NCI-H69 (cell line): Measurements from ENCODE around the gene DDAH1.

Experiments
- DNase-seq: peaks from one replicate; lab custom pipeline; 2025; lab: John Stamatoyannopoulos, UW

Gene DDAH1

GRCh38 chr1:85393490-85393889 is 71.5 kb downstream of the DDAH1 start:
- DNase-seq: no peak

GRCh38 chr1:85388416-85388815 is 76.5 kb downstream of the DDAH1 start:
- no peak for DNase-seq

GRCh38 chr1:85387781-85388180 is 77.2 kb downstream of the DDAH1 start:
- no peak for DNase-seq

GRCh38 chr1:85386068-85386722 is 78.8 kb downstream of the DDAH1 start:
- no peak for DNase-seq

GRCh38 chr1:85379203-85380136 is 85.5 kb downstream of the DDAH1 start:
- no peak for DNase-seq

- DNase-seq: no peak
Measured at GRCh38 chr1:85378534-85378933, 86.4 kb downstream of the DDAH1 start.

GRCh38 chr1:85376356-85376755 is 88.6 kb downstream of the DDAH1 start:
- no peak for DNase-seq

- no peak for DNase-seq
Measured at GRCh38 chr1:85375493-85375892, 89.5 kb downstream of the DDAH1 start.

- no peak for DNase-seq
Measured at GRCh38 chr1:85374160-85374559, 90.8 kb downstream of the DDAH1 start.

GRCh38 chr1:85373378-85373708 is 91.6 kb downstream of the DDAH1 start:
- no peak for DNase-seq

- DNase-seq: no peak
Measured at GRCh38 chr1:85372683-85373377, 92.1 kb downstream of the DDAH1 start.

GRCh38 chr1:85371021-85371420 is 93.9 kb downstream of the DDAH1 start:
- DNase-seq: no peak

- no peak for DNase-seq
Measured at GRCh38 chr1:85368073-85368770, 96.7 kb downstream of the DDAH1 start.

- DNase-seq: no peak
Measured at GRCh38 chr1:85366391-85367170, 98.4 kb downstream of the DDAH1 start.

GRCh38 chr1:85365851-85366250 is 99.1 kb downstream of the DDAH1 start:
- no peak for DNase-seq

GRCh38 chr1:85363521-85363920 is 101.4 kb downstream of the DDAH1 start:
- DNase-seq: no peak

- no peak for DNase-seq
Measured at GRCh38 chr1:85363092-85363491, 101.9 kb downstream of the DDAH1 start.

- DNase-seq: no peak
Measured at GRCh38 chr1:85361606-85362296, 103.2 kb downstream of the DDAH1 start.

GRCh38 chr1:85360730-85361493 is 104.0 kb downstream of the DDAH1 start:
- DNase-seq: no peak
